Testis (tissue), 2 donors: ENCODE results near the gene ABCA8.

Experiments used
- CTCF ChIP-seq, 3 experiments: fragments of 450-650 bp in 2 of 3; fragments of 200-600 bp in 1 of 3; sonication (generic) in 1 of 3; IDR thresholded peaks; one replicate each; pipeline ENCODE4 v1.5.1; 2016 to 2019; ENCODE audit warnings: antibody characterized with exemption in 3 of 3, mild to moderate bottlenecking in 2 of 3, moderate library complexity in 1 of 3
- POLR2A ChIP-seq: fragments of 450-650 bp; IDR thresholded peaks from one replicate; pipeline ENCODE4 v1.6.1; 2017; ENCODE audit warnings: antibody characterized with exemption, mild to moderate bottlenecking, moderate library complexity

GRCh38 chr17:68908045-68908444, 47.1 kb downstream of the ABCA8 start:
- no peak for TF ChIP-seq CTCF (IDR thresholded peaks at IDR 0.05)
- no peak for TF ChIP-seq POLR2A
